HEK293 (cell line): ENCODE results near the gene DNAJC17.

Experiments used
- KLF9 ChIP-seq: fragments of 450-650 bp; formaldehyde crosslinking; IDR thresholded peaks from 2 replicates; pipeline ENCODE4 v1.5.1; 2016; ENCODE audit warnings: missing biosample characterization, missing genetic modification characterization, low read depth
- RBAK ChIP-seq: fragments of 450-650 bp; formaldehyde crosslinking; IDR thresholded peaks from 2 replicates; pipeline ENCODE4 v1.5.1; 2016; ENCODE audit warnings: missing biosample characterization, missing genetic modification characterization
- SP3 ChIP-seq: fragments of 450-650 bp; formaldehyde crosslinking; IDR thresholded peaks from 2 replicates; pipeline ENCODE4 v1.5.1; 2016; ENCODE audit warnings: missing biosample characterization, missing genetic modification characterization
- ZBTB1 ChIP-seq: fragments of 450-650 bp; formaldehyde crosslinking; IDR thresholded peaks from 2 replicates; pipeline ENCODE4 v1.5.1; 2016; ENCODE audit warnings: missing biosample characterization, missing genetic modification characterization
- ZEB2 ChIP-seq: fragments of 450-650 bp; formaldehyde crosslinking; IDR thresholded peaks from 2 replicates; pipeline ENCODE4 v1.5.1; 2016; ENCODE audit warnings: missing biosample characterization, missing genetic modification characterization
- ZFP3 ChIP-seq: fragments of 450-650 bp; formaldehyde crosslinking; IDR thresholded peaks from 2 replicates; pipeline ENCODE4 v1.5.1; 2016; ENCODE audit warnings: low read depth, missing biosample characterization, missing genetic modification characterization
- ZIC2 ChIP-seq: fragments of 450-650 bp; formaldehyde crosslinking; IDR thresholded peaks from 2 replicates; pipeline ENCODE4 v1.5.1; 2016; ENCODE audit warnings: missing biosample characterization, missing genetic modification characterization
- ZNF138 ChIP-seq: fragments of 450-650 bp; formaldehyde crosslinking; IDR thresholded peaks from 2 replicates; pipeline ENCODE4 v1.5.1; 2016; ENCODE audit warnings: missing biosample characterization, missing genetic modification characterization, borderline replicate concordance
- ZNF157 ChIP-seq: fragments of 450-650 bp; formaldehyde crosslinking; IDR thresholded peaks from 2 replicates; pipeline ENCODE4 v1.5.1; 2016; ENCODE audit warnings: missing biosample characterization, missing genetic modification characterization
- ZNF2 ChIP-seq: fragments of 450-650 bp; formaldehyde crosslinking; IDR thresholded peaks from 2 replicates; pipeline ENCODE4 v1.5.1; 2016; ENCODE audit warnings: missing biosample characterization, missing genetic modification characterization
- ZNF302 ChIP-seq: fragments of 450-650 bp; formaldehyde crosslinking; IDR thresholded peaks from 2 replicates; pipeline ENCODE4 v1.5.1; 2016; ENCODE audit warnings: missing biosample characterization, missing genetic modification characterization, low read depth
- ZNF37A ChIP-seq: fragments of 450-650 bp; IDR thresholded peaks from 2 replicates; pipeline ENCODE4 v1.5.1; 2018; ENCODE audit warnings: missing biosample characterization, missing genetic modification characterization
- ZNF391 ChIP-seq: fragments of 450-650 bp; formaldehyde crosslinking; IDR thresholded peaks from 2 replicates; pipeline ENCODE4 v1.5.1; 2016; ENCODE audit warnings: low read depth, missing biosample characterization, missing genetic modification characterization, borderline replicate concordance
- ZNF510 ChIP-seq: fragments of 450-650 bp; formaldehyde crosslinking; IDR thresholded peaks from 2 replicates; pipeline ENCODE4 v1.5.1; 2018; ENCODE audit warnings: mild to moderate bottlenecking, missing genetic modification characterization, missing biosample characterization; ENCODE audit not compliant: insufficient replicate concordance
- ZNF530 ChIP-seq: fragments of 450-650 bp; formaldehyde crosslinking; IDR thresholded peaks from 2 replicates; pipeline ENCODE4 v1.5.1; 2016; ENCODE audit warnings: low read depth, missing biosample characterization, missing genetic modification characterization
- ZNF555 ChIP-seq: fragments of 450-650 bp; formaldehyde crosslinking; conservative IDR thresholded peaks from 2 replicates; pipeline ENCODE4 v1.5.1; 2017; ENCODE audit warnings: missing biosample characterization, mild to moderate bottlenecking, missing genetic modification characterization, inconsistent platforms
- ZNF596 ChIP-seq: fragments of 450-650 bp; IDR thresholded peaks from 2 replicates; pipeline ENCODE4 v1.5.0; 2018; ENCODE audit warnings: missing biosample characterization, mild to moderate bottlenecking, missing genetic modification characterization, moderate library complexity
- ZNF629 ChIP-seq: fragments of 450-650 bp; formaldehyde crosslinking; IDR thresholded peaks from 2 replicates; pipeline ENCODE4 v1.5.1; 2017; ENCODE audit warnings: missing biosample characterization, missing genetic modification characterization
- ZNF664 ChIP-seq: fragments of 450-650 bp; formaldehyde crosslinking; IDR thresholded peaks from 2 replicates; pipeline ENCODE4 v1.5.1; 2016; ENCODE audit warnings: missing biosample characterization, missing genetic modification characterization
- ZNF830 ChIP-seq: fragments of 450-650 bp; IDR thresholded peaks from 2 replicates; pipeline ENCODE4 v1.5.0; 2018; ENCODE audit warnings: missing biosample characterization, missing genetic modification characterization, low read depth, mild to moderate bottlenecking, moderate library complexity
- TF ChIP-seq, protein P1 (sequence below): fragments of 450-650 bp; formaldehyde crosslinking; IDR thresholded peaks from 2 replicates; pipeline ENCODE4 v1.5.1; 2017; ENCODE audit warnings: missing biosample characterization, missing genetic modification characterization
- TF ChIP-seq, protein P2 (sequence below): fragments of 450-650 bp; formaldehyde crosslinking; IDR thresholded peaks from 2 replicates; pipeline ENCODE4 v1.5.1; 2016; ENCODE audit warnings: missing biosample characterization, missing genetic modification characterization
- TF ChIP-seq, protein P3 (sequence below): fragments of 450-650 bp; formaldehyde crosslinking; IDR thresholded peaks from 2 replicates; pipeline ENCODE4 v1.5.1; 2016; ENCODE audit warnings: missing biosample characterization, missing genetic modification characterization, low read depth
- TF ChIP-seq, protein P4 (sequence below): fragments of 450-650 bp; formaldehyde crosslinking; IDR thresholded peaks from 2 replicates; pipeline ENCODE4 v1.5.1; 2016; ENCODE audit warnings: missing biosample characterization, missing genetic modification characterization
- TF ChIP-seq, protein P5 (sequence below): fragments of 450-650 bp; formaldehyde crosslinking; IDR thresholded peaks from 2 replicates; pipeline ENCODE4 v1.5.1; 2017; ENCODE audit warnings: missing biosample characterization, missing genetic modification characterization
- TF ChIP-seq, protein P6 (sequence below): fragments of 450-650 bp; IDR thresholded peaks from 2 replicates; pipeline ENCODE4 v1.5.1; 2018; ENCODE audit warnings: missing biosample characterization, mild to moderate bottlenecking, missing genetic modification characterization

The DNAJC17 gene

DNA sequence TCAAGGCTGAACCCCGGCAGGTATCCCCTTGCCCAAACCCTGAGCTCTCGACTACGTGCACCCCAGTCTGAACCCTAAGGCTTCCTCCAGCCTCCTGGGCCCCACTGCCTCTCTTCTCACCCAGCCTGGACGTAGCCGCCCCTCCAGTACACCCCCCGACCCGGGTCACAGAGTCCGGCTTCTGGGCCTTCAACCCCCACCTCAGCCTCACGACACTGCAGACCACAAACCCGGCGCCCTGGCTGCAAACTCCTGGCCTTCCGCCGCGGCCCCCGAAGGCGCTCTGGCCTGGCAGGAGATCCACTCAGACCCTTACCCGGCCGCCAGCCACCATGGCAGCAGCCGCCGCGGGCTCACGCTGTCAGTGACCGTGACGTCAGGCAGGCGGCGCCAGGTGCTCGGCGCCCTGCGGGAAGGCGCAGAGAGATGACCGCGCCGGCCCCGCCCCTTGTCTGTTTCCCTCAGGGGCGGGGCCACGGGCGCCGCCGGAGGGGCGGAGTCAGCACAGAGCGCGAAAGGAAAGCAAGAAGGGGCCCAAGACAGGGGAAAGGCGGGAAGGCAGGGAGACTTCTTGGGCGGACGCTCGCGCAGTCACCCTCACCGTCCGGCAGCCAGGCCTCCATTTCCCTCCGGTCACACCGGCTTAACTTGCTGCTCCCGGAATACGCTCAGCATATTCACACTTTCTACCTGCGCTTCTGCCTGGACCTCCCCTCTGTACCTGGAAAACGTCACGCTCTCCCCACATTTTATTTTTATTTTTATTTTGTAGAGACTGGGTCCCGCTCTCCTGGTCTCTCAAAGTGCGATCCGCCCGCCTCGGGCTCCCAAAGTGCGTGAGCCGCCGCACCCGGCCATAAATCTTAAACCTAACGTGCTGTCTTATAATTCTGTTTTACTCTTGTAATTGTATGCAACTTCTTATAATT is 52.1 kb downstream of the DNAJC17 start, which contains the start of gene RMDN3 (continued):
- 0 out of 2 replicates have a peak, but pooled peaks have one; percentile 8 for TF ChIP-seq ZBTB1
- TF ChIP-seq, protein P1, sequence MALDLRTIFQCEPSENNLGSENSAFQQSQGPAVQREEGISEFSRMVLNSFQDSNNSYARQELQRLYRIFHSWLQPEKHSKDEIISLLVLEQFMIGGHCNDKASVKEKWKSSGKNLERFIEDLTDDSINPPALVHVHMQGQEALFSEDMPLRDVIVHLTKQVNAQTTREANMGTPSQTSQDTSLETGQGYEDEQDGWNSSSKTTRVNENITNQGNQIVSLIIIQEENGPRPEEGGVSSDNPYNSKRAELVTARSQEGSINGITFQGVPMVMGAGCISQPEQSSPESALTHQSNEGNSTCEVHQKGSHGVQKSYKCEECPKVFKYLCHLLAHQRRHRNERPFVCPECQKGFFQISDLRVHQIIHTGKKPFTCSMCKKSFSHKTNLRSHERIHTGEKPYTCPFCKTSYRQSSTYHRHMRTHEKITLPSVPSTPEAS, result no peak; the same call in 1 of the 2 replicates
- no peak for TF ChIP-seq ZNF157 (tag by site-specific recombination)
- TF ChIP-seq, protein P2, sequence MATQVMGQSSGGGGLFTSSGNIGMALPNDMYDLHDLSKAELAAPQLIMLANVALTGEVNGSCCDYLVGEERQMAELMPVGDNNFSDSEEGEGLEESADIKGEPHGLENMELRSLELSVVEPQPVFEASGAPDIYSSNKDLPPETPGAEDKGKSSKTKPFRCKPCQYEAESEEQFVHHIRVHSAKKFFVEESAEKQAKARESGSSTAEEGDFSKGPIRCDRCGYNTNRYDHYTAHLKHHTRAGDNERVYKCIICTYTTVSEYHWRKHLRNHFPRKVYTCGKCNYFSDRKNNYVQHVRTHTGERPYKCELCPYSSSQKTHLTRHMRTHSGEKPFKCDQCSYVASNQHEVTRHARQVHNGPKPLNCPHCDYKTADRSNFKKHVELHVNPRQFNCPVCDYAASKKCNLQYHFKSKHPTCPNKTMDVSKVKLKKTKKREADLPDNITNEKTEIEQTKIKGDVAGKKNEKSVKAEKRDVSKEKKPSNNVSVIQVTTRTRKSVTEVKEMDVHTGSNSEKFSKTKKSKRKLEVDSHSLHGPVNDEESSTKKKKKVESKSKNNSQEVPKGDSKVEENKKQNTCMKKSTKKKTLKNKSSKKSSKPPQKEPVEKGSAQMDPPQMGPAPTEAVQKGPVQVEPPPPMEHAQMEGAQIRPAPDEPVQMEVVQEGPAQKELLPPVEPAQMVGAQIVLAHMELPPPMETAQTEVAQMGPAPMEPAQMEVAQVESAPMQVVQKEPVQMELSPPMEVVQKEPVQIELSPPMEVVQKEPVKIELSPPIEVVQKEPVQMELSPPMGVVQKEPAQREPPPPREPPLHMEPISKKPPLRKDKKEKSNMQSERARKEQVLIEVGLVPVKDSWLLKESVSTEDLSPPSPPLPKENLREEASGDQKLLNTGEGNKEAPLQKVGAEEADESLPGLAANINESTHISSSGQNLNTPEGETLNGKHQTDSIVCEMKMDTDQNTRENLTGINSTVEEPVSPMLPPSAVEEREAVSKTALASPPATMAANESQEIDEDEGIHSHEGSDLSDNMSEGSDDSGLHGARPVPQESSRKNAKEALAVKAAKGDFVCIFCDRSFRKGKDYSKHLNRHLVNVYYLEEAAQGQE (tag by site-specific recombination), result 0 out of 2 replicates have a peak, but pooled peaks have one; percentile 9
- TF ChIP-seq, protein P3, sequence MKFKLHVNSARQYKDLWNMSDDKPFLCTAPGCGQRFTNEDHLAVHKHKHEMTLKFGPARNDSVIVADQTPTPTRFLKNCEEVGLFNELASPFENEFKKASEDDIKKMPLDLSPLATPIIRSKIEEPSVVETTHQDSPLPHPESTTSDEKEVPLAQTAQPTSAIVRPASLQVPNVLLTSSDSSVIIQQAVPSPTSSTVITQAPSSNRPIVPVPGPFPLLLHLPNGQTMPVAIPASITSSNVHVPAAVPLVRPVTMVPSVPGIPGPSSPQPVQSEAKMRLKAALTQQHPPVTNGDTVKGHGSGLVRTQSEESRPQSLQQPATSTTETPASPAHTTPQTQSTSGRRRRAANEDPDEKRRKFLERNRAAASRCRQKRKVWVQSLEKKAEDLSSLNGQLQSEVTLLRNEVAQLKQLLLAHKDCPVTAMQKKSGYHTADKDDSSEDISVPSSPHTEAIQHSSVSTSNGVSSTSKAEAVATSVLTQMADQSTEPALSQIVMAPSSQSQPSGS, result peak; percentile 91
- TF ChIP-seq, protein P4, sequence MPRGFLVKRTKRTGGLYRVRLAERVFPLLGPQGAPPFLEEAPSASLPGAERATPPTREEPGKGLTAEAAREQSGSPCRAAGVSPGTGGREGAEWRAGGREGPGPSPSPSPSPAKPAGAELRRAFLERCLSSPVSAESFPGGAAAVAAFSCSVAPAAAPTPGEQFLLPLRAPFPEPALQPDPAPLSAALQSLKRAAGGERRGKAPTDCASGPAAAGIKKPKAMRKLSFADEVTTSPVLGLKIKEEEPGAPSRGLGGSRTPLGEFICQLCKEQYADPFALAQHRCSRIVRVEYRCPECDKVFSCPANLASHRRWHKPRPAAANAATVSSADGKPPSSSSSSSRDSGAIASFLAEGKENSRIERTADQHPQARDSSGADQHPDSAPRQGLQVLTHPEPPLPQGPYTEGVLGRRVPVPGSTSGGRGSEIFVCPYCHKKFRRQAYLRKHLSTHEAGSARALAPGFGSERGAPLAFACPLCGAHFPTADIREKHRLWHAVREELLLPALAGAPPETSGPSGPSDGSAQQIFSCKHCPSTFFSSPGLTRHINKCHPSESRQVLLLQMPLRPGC (tag by site-specific recombination), result peak; percentile 38; the same call in 1 of the 2 replicates
- no peak for TF ChIP-seq ZNF302 (tag by site-specific recombination)
- TF ChIP-seq ZNF510 (tag by site-specific recombination), result no peak
- TF ChIP-seq, protein P5, sequence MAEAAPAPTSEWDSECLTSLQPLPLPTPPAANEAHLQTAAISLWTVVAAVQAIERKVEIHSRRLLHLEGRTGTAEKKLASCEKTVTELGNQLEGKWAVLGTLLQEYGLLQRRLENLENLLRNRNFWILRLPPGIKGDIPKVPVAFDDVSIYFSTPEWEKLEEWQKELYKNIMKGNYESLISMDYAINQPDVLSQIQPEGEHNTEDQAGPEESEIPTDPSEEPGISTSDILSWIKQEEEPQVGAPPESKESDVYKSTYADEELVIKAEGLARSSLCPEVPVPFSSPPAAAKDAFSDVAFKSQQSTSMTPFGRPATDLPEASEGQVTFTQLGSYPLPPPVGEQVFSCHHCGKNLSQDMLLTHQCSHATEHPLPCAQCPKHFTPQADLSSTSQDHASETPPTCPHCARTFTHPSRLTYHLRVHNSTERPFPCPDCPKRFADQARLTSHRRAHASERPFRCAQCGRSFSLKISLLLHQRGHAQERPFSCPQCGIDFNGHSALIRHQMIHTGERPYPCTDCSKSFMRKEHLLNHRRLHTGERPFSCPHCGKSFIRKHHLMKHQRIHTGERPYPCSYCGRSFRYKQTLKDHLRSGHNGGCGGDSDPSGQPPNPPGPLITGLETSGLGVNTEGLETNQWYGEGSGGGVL (tag by site-specific recombination), result no peak
- peak; percentile 78 for TF ChIP-seq ZIC2 (tag by site-specific recombination)
- TF ChIP-seq, protein P6, sequence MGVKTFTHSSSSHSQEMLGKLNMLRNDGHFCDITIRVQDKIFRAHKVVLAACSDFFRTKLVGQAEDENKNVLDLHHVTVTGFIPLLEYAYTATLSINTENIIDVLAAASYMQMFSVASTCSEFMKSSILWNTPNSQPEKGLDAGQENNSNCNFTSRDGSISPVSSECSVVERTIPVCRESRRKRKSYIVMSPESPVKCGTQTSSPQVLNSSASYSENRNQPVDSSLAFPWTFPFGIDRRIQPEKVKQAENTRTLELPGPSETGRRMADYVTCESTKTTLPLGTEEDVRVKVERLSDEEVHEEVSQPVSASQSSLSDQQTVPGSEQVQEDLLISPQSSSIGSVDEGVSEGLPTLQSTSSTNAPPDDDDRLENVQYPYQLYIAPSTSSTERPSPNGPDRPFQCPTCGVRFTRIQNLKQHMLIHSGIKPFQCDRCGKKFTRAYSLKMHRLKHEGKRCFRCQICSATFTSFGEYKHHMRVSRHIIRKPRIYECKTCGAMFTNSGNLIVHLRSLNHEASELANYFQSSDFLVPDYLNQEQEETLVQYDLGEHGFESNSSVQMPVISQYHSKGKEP (tag by site-specific recombination), result no peak
- no peak for TF ChIP-seq ZNF138
- no peak for TF ChIP-seq ZNF530 (tag by site-specific recombination)
- TF ChIP-seq KLF9, result peak; percentile 86
- no peak for TF ChIP-seq ZNF664
- TF ChIP-seq ZNF391, result 0 out of 2 replicates have a peak, but pooled peaks have one; percentile 15
- TF ChIP-seq ZFP3 (tag by site-specific recombination), result no peak
- TF ChIP-seq RBAK (tag by site-specific recombination), result no peak
- peak; percentile 91 for TF ChIP-seq ZNF629 (tag by site-specific recombination)
- peak; percentile 59; the same call in 1 of the 2 replicates for TF ChIP-seq ZNF2 (tag by site-specific recombination)
- peak; percentile 96 for TF ChIP-seq SP3 (tag by site-specific recombination)
- TF ChIP-seq ZNF830 (tag by site-specific recombination), result no peak
- TF ChIP-seq ZEB2, result peak; percentile 85
- no peak for TF ChIP-seq ZNF596 (tag by site-specific recombination)
- TF ChIP-seq ZNF37A (tag by site-specific recombination), result no peak
- no peak for TF ChIP-seq ZNF555 (tag by site-specific recombination)
